H1 (cell line): ENCODE measurements around the gene SYMPK. TPM values are rescaled to one million over a fixed set of nuclear protein-coding genes. Genes with fewer than 3 reads are reported as not detected.

ENCODE experiments used
- BRCA1 ChIP-seq: IDR thresholded peaks from 2 replicates; pipeline ENCODE4 v1.6.1; 2012; ENCODE audit warnings: low read depth, low read length, improper control_type of control experiment
- MAX ChIP-seq: IDR thresholded peaks from 2 replicates; pipeline ENCODE4 v1.6.1; 2012; ENCODE audit warnings: inconsistent platforms
- NANOG ChIP-seq: IDR thresholded peaks from 2 replicates; pipeline ENCODE4 v1.6.1; 2011; ENCODE audit warnings: low read length, low read depth, mild to moderate bottlenecking, inconsistent platforms; ENCODE audit not compliant: insufficient read depth, poor library complexity, severe bottlenecking
- SIX5 ChIP-seq: IDR thresholded peaks from 2 replicates; pipeline ENCODE4 v1.6.1; 2011; ENCODE audit warnings: mild to moderate bottlenecking, low read depth, low read length
- polyA plus RNA-seq, 7 experiments: library from polyadenylated mRNA; depleted of rRNA in 3 of 7; stranded (reverse) in 5 of 7; unstranded in 2 of 7; fragments of >200 nt in 5 of 7; fragments of 200-250 nt in 2 of 7; gene quantifications; 1 replicate in 5 of 7; 2 replicates in 1 of 7; 4 replicates in 1 of 7; pipeline versions ENCODE4 v1.2.1 to v1.2.3, GENCODE V29; 2011 to 2013; ENCODE audit warnings: missing spikeins in 2 of 7, mixed read lengths in 2 of 7
- total RNA-seq: library from RNA; stranded (reverse); fragmentation: NEBNext Ultra II Directional; extraction: Animal tissue kit (Norgen Biotek cat#: 25700); gene quantifications from 2 replicates; pipeline ENCODE4 v1.2.1, GENCODE V29; 2021

SYMPK gene
- total and polyA plus RNA-seq, 2 of the 8 experiments (the other 6 are each of a cell fraction or from before 2014, with no cell fraction given): 93.6 to 99.5 TPM

- TF ChIP-seq MAX (no peak), BRCA1 (no peak), SIX5 (no peak), NANOG (no peak)
Measured at GRCh38 chr19:45895519-45895972, 32.6 kb upstream of the SYMPK start (continued).
